C4-2B (cell line): ENCODE results near the gene MADD.

Source experiments
- ZFX ChIP-seq: fragments of 450-650 bp; IDR thresholded peaks from 2 replicates; pipeline ENCODE4 v1.6.1; 2017
- TF ChIP-seq, protein P1 (sequence below): fragments of 450-650 bp; conservative IDR thresholded peaks from 2 replicates; pipeline ENCODE4 v1.5.1; 2017; ENCODE audit warnings: mild to moderate bottlenecking

- TF ChIP-seq, protein P1, sequence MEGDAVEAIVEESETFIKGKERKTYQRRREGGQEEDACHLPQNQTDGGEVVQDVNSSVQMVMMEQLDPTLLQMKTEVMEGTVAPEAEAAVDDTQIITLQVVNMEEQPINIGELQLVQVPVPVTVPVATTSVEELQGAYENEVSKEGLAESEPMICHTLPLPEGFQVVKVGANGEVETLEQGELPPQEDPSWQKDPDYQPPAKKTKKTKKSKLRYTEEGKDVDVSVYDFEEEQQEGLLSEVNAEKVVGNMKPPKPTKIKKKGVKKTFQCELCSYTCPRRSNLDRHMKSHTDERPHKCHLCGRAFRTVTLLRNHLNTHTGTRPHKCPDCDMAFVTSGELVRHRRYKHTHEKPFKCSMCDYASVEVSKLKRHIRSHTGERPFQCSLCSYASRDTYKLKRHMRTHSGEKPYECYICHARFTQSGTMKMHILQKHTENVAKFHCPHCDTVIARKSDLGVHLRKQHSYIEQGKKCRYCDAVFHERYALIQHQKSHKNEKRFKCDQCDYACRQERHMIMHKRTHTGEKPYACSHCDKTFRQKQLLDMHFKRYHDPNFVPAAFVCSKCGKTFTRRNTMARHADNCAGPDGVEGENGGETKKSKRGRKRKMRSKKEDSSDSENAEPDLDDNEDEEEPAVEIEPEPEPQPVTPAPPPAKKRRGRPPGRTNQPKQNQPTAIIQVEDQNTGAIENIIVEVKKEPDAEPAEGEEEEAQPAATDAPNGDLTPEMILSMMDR = no peak
- no peak for TF ChIP-seq ZFX
Observed at GRCh38 chr11:47369676-47370075, 99.7 kb downstream of the MADD start.
